Daoy (cell line): ENCODE measurements around the gene DDX49. TPM values are rescaled to one million over a fixed set of nuclear protein-coding genes. Genes with fewer than 3 reads are reported as not detected.
A peak's percentile ranks its signal among the peaks of the same experiment; 100 is the strongest.

ENCODE experiments used
- DNase-seq: peaks from one replicate; pipeline ENCODE4 v3.0.0-alpha.2; 2015; ENCODE audit warnings: low read depth
- total RNA-seq: library from RNA; depleted of rRNA; stranded (reverse); fragments of >200 nt; shearing (Covaris generic); gene quantifications from 2 replicates; pipeline ENCODE4 v1.2.3, GENCODE V29; 2014; rRNA removed

The DDX49 gene, protein sequence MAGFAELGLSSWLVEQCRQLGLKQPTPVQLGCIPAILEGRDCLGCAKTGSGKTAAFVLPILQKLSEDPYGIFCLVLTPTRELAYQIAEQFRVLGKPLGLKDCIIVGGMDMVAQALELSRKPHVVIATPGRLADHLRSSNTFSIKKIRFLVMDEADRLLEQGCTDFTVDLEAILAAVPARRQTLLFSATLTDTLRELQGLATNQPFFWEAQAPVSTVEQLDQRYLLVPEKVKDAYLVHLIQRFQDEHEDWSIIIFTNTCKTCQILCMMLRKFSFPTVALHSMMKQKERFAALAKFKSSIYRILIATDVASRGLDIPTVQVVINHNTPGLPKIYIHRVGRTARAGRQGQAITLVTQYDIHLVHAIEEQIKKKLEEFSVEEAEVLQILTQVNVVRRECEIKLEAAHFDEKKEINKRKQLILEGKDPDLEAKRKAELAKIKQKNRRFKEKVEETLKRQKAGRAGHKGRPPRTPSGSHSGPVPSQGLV
- 126 and 145 TPM in 2 replicates for total RNA-seq

DNA sequence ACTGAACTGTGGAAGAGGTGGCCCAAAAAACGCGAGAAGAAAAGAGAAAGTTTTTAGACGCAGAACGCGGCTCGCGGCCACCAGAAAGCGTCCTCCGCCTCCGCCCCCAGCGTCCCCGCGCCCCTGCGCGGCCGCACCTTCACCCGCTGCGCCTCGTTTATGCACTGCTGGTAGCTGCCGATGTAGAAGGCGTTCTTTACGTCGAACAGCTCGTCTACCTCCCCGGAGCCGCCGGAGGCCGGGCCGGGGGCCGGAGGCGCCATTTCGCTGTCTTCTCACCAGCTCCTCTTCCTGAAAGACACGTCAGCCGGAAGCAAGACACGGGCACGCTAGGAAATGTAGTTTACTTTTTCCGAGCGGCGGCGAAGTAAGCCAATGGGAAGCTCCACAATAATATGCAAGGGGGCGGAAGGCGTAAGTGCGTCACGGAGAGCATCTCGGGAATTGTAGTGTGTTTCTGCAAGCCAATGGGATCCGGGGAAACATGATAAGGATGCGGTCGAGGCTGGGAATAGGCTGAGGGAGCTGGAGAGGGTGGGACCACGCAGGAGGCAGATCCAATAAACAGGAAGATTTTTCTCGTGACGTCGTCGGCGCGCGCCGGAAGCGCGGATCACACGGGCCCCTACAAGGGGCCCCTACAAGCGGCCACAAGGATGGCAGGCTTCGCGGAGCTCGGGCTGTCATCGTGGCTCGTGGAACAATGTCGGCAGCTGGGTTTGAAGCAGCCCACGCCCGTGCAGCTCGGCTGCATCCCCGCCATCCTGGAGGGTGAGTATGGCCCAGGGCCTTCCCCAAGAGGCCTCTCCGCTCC, at the start of gene DDX49, which contains the start of gene COPE:
Gene DDX49 (plus strand): TSS at position 630 of the 814 bp plus-strand sequence. CDS start 27 bp downstream, at position 657.
Gene COPE (minus strand): TSS at position 302 of the 814 bp plus-strand sequence. CDS start 39 bp downstream, at position 263.
- peak; percentile 100 for DNase-seq

DNA sequence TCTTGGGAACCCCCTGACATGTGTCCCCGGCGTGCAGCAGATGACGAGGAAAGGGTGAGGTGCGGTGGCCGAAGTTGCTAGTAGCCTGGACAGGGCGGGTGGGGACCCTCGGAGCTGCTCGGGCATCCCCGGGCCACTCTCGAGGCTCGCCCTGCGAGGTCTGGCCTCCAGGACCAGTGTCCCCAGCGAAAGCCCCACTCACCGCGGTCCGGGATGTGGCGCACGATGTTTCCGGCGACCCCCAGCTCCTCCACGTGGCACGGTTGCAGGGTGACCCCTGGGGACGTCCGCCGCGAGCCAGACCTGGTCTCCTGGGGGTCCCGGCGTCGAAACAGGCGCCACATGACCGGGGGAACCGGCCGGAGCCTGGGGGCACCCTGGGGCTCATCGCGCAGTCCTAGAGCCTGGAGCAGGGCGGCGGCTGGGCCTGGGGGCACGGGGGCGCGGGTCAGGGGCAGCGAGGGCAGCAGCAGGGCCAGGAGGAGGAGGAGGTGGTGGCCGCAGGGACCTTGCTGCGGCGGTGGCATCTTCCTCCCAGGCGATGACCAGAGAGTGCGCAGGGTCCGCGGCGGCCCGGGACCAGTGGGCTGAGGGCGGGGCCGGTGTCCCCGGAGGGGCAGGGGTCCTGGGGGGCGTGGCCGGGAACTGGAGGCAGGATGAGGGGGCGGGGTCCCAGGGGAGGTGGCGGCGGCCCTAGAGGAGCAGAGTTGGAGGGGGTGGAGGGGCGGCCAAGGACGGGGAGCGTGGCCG, 49.6 kb upstream of the DDX49 start:
- DNase-seq, result no peak

DNA sequence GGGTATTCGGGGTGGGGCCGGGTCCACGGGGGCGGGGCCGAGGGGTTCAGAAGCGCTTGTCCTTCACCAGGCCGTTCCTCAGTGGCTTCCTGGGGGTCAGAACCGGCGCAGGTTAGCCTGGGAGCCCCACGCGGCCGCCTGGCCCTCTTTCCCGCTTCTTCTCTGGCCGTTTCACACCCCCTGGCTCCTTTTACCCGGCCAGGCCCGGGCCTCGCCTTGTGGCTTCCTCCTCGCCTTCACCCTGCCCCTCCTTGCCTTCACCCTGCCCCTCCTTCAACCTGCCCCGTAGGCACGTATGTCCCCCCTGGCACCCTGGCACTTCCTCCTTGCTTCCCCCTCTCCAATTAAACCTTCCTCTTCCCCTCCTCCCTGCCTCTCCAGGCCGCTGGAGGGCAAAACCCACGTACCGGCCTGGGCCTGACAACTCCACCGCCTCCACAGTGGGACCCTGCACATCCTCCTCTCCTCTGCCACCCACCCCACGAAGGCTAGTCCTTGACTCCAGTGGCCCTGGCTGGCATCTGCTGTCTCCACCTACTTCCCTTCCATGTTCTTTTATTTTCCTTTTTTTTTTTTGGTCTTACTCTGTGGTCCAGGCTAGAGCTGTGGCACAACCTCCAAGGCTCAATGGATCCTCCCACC, 48.9 kb upstream of the DDX49 start:
- DNase-seq, result no peak

DNA sequence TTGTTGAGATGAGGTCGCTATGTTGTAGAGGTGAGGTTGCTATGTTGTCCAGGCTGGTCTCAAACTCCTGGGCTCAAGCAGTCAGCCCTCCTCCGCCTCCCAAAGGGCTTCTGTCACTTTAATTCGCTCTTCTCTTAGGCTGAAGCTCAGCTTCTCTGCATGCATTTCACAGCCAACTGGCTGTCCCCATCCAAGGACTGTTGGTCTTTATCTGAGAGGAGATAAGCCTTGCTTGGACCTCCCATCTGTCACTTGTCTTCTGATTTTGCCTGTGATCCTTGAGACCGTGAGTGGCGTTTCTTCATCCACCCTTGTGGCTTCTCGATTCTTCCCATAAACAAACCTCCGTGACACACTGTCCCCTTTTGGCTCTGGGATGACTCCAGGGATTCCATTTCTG, 48.0 kb upstream of the DDX49 start:
- DNase-seq, result no peak

DNA sequence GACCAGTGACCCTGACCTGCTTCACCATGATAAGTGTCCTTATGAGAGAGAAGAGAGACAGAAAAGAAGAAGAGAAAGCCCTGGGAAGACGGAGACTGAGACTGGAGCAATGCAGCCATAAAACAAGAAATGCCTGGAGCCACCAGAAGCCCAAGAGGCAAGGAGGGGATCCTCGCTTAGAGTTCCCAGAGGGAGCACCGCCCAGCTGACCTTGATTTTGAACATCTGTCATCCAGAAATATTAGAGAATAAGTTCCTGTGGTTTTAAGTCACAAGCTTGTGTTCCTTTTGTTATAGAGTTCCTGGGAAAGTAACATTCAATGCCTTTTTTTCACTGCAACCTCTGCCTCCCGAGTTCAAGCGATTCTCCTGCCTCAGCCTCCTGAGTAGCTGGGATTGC, 43.8 kb upstream of the DDX49 start:
- DNase-seq, result no peak

DNA sequence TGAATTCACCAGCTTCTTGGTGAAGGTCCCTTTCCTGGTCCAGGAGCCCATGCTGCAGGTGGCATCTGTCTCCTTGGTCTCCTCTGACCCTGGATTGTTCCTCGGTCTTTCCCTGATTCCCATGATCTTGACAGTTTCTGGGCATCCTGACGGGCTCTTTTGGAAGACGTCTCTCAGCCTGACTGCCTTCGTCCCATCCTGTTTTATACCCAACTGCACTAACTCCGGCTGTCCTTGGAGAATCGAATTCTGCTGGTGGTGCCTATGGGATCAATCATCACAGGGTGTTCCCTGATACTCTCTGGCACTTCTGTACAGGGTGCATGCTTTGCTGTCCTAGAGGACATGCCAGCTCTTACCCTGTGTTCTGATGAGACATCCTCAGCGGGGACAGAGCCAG, 42.6 kb upstream of the DDX49 start:
- no peak for DNase-seq

DNA sequence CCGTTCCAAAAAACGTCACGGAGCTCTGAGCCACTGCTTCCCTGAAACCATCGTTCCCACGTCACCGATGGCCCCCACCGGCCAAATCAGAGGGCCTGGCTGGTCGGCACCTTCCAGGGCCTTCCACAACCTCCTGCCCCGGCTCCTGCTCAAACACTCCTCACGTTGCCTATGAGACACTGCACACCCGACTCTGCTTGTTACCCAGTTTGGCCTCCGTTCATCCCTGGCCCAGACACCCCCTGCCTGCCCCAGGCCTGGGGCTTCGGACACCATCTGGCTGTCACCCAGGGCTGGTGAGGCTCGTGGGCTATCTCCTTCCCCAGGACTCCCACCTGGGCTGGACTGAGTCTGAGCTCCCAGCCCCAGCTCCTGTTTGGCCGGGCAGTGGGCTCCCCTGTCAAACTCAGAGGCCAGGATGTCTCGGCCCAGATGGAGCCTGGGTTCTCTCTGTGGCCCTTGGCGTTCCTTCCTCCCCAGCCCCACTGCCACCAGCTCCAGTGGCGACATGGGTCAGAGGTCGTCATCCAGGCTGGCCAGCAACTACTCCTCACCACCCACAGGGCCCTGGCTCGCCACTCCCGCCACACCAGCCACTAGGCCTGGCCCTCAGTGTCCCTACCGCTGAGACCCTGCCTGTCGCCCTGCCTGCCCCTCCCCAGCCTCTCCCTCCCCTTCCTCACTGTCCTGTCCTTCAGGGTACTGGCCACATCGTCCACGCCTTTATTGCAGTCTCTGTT, 41.3 kb upstream of the DDX49 start:
- no peak for DNase-seq

DNA sequence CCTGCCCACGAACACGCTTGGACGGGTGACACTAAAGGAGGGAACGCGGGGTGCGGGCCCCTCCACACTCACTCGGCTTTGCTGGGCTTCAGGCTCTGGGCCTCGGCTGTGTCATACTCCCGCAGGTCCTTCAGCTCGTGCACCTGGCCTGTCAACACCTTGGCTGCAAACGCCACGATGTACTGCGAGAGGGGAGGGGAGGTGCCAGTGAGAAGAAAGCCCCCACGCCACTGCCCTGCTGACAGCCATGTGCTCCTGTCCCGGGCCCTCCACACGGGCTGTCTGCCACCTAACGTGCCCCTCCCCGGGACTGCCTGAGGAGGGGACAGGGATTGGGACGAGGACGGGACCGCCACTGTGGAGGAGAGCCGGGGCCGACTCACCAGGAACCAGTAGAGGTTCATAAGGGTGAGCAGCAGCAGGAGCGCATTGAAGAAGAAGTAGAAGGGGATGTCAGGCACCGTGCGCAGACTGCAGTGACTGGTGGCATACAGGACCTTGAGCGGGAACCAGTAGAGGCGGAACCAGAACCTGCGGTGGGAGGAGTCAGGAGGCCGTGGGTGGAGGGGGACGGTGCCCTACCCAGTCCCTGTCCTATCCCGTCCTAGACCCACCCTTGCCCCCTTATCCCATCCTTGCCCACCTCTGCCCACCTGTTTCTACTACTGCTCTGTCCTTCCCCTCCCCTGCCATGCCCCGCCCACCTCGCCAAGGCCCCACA, 40.5 kb upstream of the DDX49 start:
- no peak for DNase-seq

DNA sequence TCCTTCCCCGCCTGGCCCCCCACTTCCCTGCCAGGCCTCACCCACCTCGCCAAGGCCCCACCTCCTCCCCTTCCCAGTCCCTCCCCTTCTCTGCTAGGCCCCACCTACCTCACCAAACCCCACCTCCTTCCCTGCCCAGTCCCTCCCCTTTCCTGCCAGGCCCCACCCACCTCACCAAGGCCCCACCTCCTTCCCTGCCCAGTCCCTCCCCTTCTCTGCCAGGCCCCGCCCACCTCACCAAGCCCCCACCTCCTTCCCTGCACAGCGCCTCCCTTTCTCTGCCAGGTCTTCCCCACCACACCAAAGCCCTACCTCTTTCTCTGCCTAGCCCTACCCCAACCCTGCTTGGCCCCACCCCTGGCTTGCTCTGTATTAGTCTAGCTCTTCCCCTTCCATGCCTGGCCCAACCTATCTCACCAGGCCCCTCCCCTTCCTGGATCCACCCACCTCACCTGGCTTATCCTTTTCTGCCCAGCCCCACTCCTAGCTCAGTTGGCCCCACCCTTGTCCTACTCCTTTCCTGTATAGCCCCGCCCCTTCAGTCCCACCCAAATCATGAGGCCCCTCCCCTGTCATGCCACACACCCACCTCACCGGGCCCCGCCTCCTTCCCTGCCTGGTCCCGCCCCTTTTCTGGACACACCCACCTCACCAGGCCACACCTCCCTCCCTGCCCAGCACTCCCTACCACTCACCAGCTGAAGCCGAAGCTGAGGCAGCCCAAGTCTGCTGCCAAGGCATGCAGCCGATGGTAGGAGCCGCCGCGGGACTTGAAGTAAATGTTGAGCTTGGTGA, 39.7 kb upstream of the DDX49 start:
- peak; percentile 50 for DNase-seq

DNA sequence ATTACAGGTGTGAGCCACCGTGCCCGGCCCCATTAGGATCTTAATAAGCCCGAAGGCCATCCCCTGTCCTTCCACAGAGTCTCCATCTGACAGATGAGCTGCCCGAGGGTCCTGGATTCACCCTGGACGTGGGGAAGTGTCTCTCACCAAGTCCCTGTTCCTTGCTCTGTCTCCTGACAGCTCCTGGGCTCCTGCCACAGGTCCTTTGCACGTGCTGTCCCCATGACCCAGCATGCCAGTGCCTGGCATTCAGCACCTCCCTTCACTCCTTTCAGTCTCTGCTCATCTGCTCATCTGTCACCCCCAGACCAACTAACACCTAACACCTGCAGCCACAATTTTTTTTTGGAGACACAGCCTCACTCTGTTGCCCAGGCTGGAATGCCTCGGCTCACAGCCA, 38.0 kb upstream of the DDX49 start:
- DNase-seq, result no peak

DNA sequence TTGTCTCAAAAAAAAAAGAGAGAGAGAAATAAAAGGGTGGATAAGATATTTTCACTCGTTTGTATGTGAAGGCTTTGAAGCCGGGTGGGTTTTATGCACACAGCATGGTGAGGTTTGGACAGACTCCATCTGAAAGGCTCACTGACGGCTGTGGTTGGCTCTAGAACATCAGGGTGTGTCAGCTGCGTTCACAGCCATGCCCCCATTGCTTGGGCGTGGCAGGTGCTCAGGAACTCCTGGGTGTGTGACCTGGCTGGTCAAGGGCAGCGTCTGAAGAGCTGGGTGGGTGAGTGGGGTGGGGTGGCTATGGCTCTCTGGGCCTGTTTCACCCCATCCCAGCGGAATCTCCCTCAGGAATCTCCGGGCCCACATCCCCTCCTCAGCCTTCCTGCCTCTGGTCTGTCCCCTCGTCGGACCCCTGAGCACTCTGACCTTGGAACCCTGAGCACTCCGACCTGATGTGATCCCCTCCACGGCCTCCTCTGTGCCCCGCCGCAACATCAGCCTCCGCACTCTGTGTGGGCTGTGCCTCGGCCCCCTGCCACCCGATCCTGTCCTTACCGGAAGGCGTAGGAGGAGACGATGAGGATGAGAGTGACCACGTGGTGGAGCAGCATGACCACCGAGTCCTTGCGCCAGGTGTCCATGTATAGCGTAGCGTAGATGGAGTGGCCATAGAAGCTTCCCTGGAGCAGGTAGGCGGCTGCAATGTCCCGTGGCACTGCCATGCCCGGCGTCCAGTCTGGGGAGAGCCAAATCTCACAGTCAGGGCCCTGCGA, 35.8 kb upstream of the DDX49 start:
- no peak for DNase-seq

DNA sequence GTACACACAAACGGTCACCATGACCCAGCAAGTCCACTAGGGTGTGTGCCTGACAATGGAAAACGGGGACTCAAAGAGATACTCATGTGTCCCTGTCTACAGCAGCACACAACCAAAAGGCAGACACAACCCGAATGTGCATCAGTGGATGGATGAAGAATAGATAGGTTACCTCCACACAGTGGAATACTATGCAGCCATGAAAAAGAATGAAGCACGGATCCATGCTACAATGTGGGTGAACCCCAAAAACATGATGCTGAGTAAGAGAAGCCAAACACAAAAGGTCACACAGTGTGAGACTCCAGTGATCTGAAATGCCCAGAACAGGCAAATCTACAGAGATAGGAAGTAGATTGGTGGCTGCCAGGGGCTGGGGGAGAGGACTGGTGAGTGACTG, 32.5 kb upstream of the DDX49 start:
- no peak for DNase-seq

DNA sequence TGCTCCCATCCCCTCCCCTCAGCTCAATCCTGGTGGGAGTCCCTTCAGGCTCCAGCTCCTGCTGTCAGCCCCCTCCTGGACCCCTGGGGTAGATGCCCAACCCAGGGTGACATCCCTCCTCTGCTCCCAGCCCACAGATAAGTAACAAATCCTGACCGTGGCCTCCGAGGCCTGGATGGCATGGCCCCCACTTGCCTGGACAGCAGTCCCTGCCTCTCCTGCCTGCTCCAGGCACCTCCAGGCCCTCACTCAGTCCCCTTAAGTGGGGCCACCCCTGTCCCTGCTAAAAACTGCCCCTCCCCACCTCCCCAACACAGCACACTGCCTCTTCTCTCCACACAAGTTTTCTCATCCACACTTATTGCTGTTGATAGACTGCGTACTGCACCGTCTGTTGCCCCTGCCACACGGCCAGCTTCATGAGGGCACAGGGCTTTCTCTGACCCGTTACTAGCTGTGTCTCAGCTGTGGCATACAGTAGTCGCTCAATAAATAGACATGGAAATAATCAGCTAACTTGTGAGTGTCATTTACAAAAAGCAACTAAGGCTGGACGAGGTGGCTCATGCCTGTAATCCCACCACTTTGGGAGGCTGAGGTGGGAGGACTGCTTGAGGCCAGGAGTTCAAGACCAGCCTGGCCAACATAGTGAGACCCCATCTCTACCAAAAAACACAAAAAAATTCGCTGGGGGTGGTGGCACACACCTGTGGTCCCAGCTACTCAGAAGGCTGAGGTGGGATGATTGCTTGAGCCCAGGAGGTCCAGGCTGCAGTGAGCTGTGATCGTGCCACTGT, 29.4 kb upstream of the DDX49 start:
- no peak for DNase-seq

DNA sequence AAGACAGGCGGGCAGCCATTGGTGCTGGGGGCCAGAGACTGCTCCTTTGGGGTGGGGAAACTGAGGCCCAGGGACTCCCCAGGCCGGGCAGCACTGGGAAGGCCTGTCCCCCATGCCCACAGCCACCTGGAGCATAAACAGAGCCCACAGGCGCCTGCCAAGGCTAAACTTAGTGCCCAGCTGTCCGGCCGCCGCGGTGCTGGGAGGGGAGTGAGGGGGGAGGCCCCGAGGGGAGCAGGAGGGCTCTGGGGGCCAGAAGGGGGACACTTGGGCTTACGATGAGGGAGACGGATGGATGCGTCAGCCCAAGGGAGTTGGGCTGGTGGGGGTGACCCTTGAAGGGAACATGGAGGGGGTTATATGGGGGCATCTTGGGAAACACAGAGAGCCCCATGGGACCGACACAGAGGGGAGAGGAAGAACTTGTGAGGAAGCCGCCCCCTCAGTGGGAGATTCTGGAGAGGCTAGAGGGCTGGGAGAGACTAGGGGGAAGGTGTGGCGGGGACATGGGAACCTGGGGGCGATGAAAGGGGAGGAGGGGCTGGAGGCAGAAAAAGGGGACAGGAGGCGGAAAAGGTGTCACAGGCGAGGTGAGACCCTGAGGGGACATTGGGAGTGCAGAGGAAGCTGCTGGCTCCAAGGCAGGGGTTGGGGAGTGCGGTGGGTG, 25.8 kb upstream of the DDX49 start:
- DNase-seq, result peak; percentile 1

DNA sequence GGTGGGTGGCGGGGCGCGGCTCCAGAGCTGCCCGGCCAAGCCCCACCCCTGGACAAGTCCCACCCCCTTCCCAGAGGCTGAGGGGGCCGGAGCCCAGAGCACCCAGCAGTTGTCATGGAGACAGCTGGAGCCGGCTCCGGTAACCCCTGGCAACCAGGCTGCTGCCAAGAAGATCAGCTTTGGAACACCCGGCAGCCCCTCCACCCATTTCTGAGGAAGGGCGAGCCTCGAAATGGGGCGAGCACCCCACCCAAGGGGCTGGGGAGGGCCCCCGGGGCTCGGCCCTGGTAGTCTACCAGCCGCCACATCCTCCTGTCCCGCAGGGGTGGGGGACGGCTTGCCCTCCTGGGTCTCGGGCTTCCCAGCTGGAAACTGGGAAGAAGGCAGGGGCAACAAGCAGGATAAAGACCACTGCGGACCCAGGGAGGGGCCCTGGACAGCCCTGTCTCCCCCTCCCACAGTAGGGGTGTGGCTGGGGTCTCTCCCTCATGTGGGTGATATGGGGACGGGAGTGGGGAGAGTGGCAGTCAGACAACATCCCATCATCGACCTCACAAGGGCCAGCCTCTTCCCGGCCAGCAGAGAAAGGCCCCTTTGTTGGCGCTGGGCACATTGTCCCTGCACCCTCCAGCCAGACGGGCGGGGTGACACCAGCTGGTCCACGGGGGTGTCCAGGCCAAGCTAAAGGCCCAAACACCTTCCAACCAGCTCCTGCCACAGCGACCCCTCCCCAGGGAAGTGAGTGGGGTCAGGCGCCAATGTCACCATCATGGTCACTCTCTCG, 25.1 kb upstream of the DDX49 start:
- peak; percentile 48 for DNase-seq
